CD14-positive monocyte (primary cell): ENCODE data around the gene ZFX. TPM values are rescaled to one million over a fixed set of nuclear protein-coding genes. Genes with fewer than 3 reads are reported as not detected.

Source experiments
- DNase-seq, 3 donors: peaks; one replicate each; pipeline ENCODE4 v3.0.0-alpha.2; 2011 to 2022
- H2AFZ ChIP-seq: 2 replicates; pipeline ENCODE4 v1.6.0; 2012; ENCODE audit warnings: mild to moderate bottlenecking, low read depth, low read length, inconsistent platforms; ENCODE audit not compliant: insufficient read depth, poor library complexity, severe bottlenecking
- H3K27ac ChIP-seq, 2 donors: 1 replicate in 1 of 2; 2 replicates in 1 of 2; pipeline ENCODE4 v1.5.1; 2012 to 2013; ENCODE audit warnings: low read length in 2 of 2, control low read depth in 1 of 2, inconsistent platforms in 1 of 2, low read depth in 1 of 2, mild to moderate bottlenecking in 1 of 2
- H3K27me3 ChIP-seq, 2 donors: one replicate each; pipeline versions ENCODE4 v1.6.0 to v1.6.1; 2011 to 2013; ENCODE audit warnings: low read length in 2 of 2; ENCODE audit not compliant: control insufficient read depth in 2 of 2, insufficient read depth in 2 of 2
- H3K36me3 ChIP-seq, 2 donors: replicated peaks in 1 of 2; 1 replicate in 1 of 2; 2 replicates in 1 of 2; pipeline versions ENCODE4 v1.5.1 to v1.6.1; 2012 to 2013; ENCODE audit warnings: low read length in 2 of 2, control low read depth in 1 of 2, inconsistent platforms in 1 of 2, mild to moderate bottlenecking in 1 of 2; ENCODE audit not compliant: insufficient read depth in 2 of 2, control insufficient read depth in 1 of 2
- H3K4me1 ChIP-seq, 2 donors: 1 replicate in 1 of 2; 2 replicates in 1 of 2; pipeline versions ENCODE4 v1.5.1 to v1.6.1; 2012 to 2013; ENCODE audit warnings: low read length in 2 of 2, control low read depth in 1 of 2, inconsistent platforms in 1 of 2, mild to moderate bottlenecking in 1 of 2, moderate library complexity in 1 of 2; ENCODE audit not compliant: insufficient read depth in 2 of 2, control insufficient read depth in 1 of 2
- H3K4me2 ChIP-seq: replicated peaks from 2 replicates; pipeline ENCODE3; 2012; ENCODE audit warnings: low read length, moderate library complexity, mild to moderate bottlenecking; ENCODE audit not compliant: poor library complexity, severe bottlenecking; ENCODE audit errors: extremely low read depth
- H3K4me3 ChIP-seq, 3 experiments: fragments of 200-600 bp in 1 of 3; sonication (generic) in 1 of 3; replicated peaks in 1 of 3; 1 replicate in 2 of 3; 2 replicates in 1 of 3; pipeline ENCODE4 v1.5.1; 2011 to 2013; ENCODE audit warnings: low read length in 3 of 3, mild to moderate bottlenecking in 3 of 3, control low read depth in 2 of 3, low read depth in 2 of 3, inconsistent platforms in 1 of 3, moderate library complexity in 1 of 3
- H3K79me2 ChIP-seq: 2 replicates; pipeline ENCODE4 v1.6.0; 2012; ENCODE audit warnings: mild to moderate bottlenecking, control low read depth, inconsistent platforms, low read length, moderate library complexity; ENCODE audit not compliant: insufficient read depth
- H3K9ac ChIP-seq: 2 replicates; pipeline ENCODE4 v1.6.0; 2017; ENCODE audit warnings: low read length, mild to moderate bottlenecking; ENCODE audit not compliant: insufficient read depth, poor library complexity, severe bottlenecking
- H3K9me3 ChIP-seq, 2 donors: replicated peaks in 1 of 2; 1 replicate in 1 of 2; 2 replicates in 1 of 2; pipeline versions ENCODE4 v1.5.1 to v1.6.1; 2012 to 2013; ENCODE audit warnings: low read length in 2 of 2, control low read depth in 1 of 2; ENCODE audit not compliant: control insufficient read depth in 1 of 2, insufficient read depth in 1 of 2
- H4K20me1 ChIP-seq: 2 replicates; pipeline ENCODE4 v1.6.0; 2012; ENCODE audit warnings: mild to moderate bottlenecking, low read length, control low read depth, moderate library complexity; ENCODE audit not compliant: insufficient read depth
- H3K27ac Mint-ChIP-seq, 7 donors: one replicate each; pipeline ENCODE4 v1.8.0; 2020; ENCODE audit warnings: mild to moderate bottlenecking in 7 of 7, mixed read lengths in 7 of 7, moderate library complexity in 6 of 7, inconsistent platforms in 2 of 7
- H3K27me3 Mint-ChIP-seq, 3 donors: one replicate each; pipeline ENCODE4 v1.8.0; 2021 to 2022; ENCODE audit warnings: low read depth in 3 of 3, mild to moderate bottlenecking in 3 of 3, mixed read lengths in 3 of 3, moderate library complexity in 3 of 3, inconsistent platforms in 1 of 3
- H3K36me3 Mint-ChIP-seq, 2 donors: one replicate each; pipeline ENCODE4 v1.8.0; 2020; ENCODE audit warnings: mixed read lengths in 2 of 2, inconsistent platforms in 1 of 2, mild to moderate bottlenecking in 1 of 2
- H3K4me1 Mint-ChIP-seq: one replicate; pipeline ENCODE4 v1.8.0; 2020; ENCODE audit warnings: mild to moderate bottlenecking, mixed read lengths
- H3K4me3 Mint-ChIP-seq, 2 donors: one replicate each; pipeline ENCODE4 v1.8.0; 2020; ENCODE audit warnings: mild to moderate bottlenecking in 2 of 2, mixed read lengths in 2 of 2, moderate library complexity in 1 of 2
- H3K9me3 Mint-ChIP-seq, 7 donors: one replicate each; pipeline ENCODE4 v1.8.0; 2020 to 2022; ENCODE audit warnings: mixed read lengths in 7 of 7, mild to moderate bottlenecking in 6 of 7, moderate library complexity in 6 of 7, inconsistent platforms in 2 of 7
- CTCF ChIP-seq: fragments of 200-600 bp; IDR thresholded peaks from one replicate; pipeline ENCODE4 v1.8.0; 2022; ENCODE audit warnings: antibody characterized with exemption, mild to moderate bottlenecking
- WGBS: methylation state at CpG from one replicate; pipeline ENCODE4 v1.1.5; 2013; ENCODE audit warnings: missing lambda C conversion rate; ENCODE audit not compliant: insufficient coverage; 5-methylcytosine and 5-hydroxymethylcytosine counted together
- intact Hi-C, 2 donors: fragments of 100-400 bp; cut with micrococcal nuclease; formaldehyde crosslinking; loops; one replicate each; pipeline versions ENCODE4 v1.15.0 to v1.15.1; 2023
- polyA plus RNA-seq, 3 donors: library from polyadenylated mRNA; depleted of rRNA in 1 of 3; unstranded in 2 of 3; stranded (reverse) in 1 of 3; fragments of 300-500 nt in 2 of 3; fragments of >200 nt in 1 of 3; fragmentation: Illumina TruSeq in 2 of 3; gene quantifications; 1 replicate in 2 of 3; 2 replicates in 1 of 3; pipeline ENCODE4 v1.2.3, GENCODE V29; 2012 to 2021

Gene ZFX
- polyA plus RNA-seq, 3 donors = 22.3 to 31.1 (median 30.2) TPM

DNA sequence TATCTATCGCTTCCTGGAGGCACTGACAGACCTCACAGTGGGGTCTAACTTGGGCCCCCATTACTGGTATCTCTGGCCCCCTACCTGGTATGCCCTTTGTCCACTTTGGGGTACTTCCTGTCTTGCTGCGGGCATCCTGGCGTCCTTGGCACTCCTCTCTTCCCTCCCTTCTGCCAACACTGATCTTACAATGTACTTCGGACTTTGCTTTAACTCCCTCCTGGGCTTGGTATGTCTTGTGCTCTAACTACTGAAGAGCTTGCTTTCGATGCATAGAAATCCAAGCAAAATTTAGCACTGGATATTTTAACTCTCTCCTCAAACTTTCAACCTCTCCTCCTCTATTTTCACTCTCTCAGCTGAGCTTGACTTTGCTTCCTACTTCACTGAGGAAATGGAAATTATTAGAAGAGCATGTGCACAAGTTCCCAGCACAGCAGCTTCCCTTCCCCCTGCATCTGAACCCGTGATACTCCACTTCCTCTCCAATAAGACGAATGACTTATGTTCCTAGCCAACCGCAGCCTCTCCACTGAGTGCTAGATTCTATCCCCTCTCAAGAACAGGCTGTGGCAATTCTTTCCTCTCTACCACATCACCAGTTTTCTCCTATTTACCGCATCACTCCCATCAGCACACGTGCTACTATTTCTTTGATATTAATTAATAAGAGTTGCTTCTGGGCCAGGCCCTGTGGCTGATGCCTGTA lies 111.5 kb downstream of the ZFX start:
- no peaks in the 10 kb centered on the region for H3K9me3 ChIP-seq
- Mint-ChIP-seq H3K9me3 (peaks cover 0 to under 1% (median 0%) of the 10 kb centered on the region in 7 donors), H3K4me1 (peaks cover 13% of the 10 kb centered on the region), H3K36me3 (no peaks in the 10 kb centered on the region), H3K4me3 (peak overlapping the region; percentile 60 to 81), H3K27me3 (peaks cover 0 to 42% (median 5%) of the 10 kb centered on the region in 3 donors), H3K27ac (peak overlapping the region; percentile 46 to 87 (median 82))
- H3K4me3 ChIP-seq = peak overlapping the region in 1 of 3 experiments; percentile 19
- 70% methylated on average over 2 of the region's 10 CpGs for WGBS
- no peak for TF ChIP-seq CTCF
- DNase-seq = peak; percentile 68 to 71 (median 69)
- no peaks in the 10 kb centered on the region for H3K36me3 ChIP-seq
- intact Hi-C loops = no loop called here
- H4K20me1 ChIP-seq = no peaks in the 10 kb centered on the region
- peaks cover 0 to 11% of the 10 kb centered on the region in 2 donors for H3K27me3 ChIP-seq
- no peaks in the 10 kb centered on the region for H3K79me2 ChIP-seq
- H3K4me1 ChIP-seq = peaks cover 12 to 13% of the 10 kb centered on the region in 2 donors
- H3K9ac ChIP-seq = no peak overlapping the region
- H2AFZ ChIP-seq = peak overlapping the region; percentile 45
- peak overlapping the region; percentile 17 for H3K4me2 ChIP-seq
- peak overlapping the region; percentile 63 to 72 for H3K27ac ChIP-seq

GRCh38 chrX:24262309-24262708 lies 112.8 kb downstream of the ZFX start:
- H3K27me3 Mint-ChIP-seq = peaks cover 0 to 40% (median 5%) of the 10 kb centered on the region in 3 donors
- WGBS = 100% methylated on average over 1 of the region's 3 CpGs
- intact Hi-C loops = no loop called here
- Histone ChIP-seq H3K79me2 (no peaks in the 10 kb centered on the region), H3K9me3 (no peaks in the 10 kb centered on the region), H3K4me3 (no peak overlapping the region), H2AFZ (no peak overlapping the region), H3K4me2 (no peak overlapping the region), H3K27me3 (peaks cover 0 to 11% of the 10 kb centered on the region in 2 donors), H3K4me1 (peaks cover 12 to 13% of the 10 kb centered on the region in 2 donors), H4K20me1 (no peaks in the 10 kb centered on the region), H3K27ac (no peak overlapping the region), H3K9ac (no peak overlapping the region), H3K36me3 (no peaks in the 10 kb centered on the region)
- no peaks in the 10 kb centered on the region for H3K9me3 Mint-ChIP-seq
- no peaks in the 10 kb centered on the region for H3K36me3 Mint-ChIP-seq
- H3K27ac Mint-ChIP-seq = no peak overlapping the region
- no peak overlapping the region for H3K4me3 Mint-ChIP-seq
- no peak for DNase-seq
- TF ChIP-seq CTCF = no peak
- peaks cover 13% of the 10 kb centered on the region for H3K4me1 Mint-ChIP-seq
